Measurements from ENCODE around the gene SPSB1. TPM values are rescaled to one million over a fixed set of nuclear protein-coding genes. Genes with fewer than 3 reads are reported as not detected.

The SPSB1 gene
- total RNA-seq, 6 experiments from 2014 or later: 5.9 to 10.4 (median 8.6) TPM

GRCh38 chr1:9397047-9397446 lies 104.4 kb downstream of the SPSB1 start:
- peaks cover 15% of the 10 kb centered on the region for H3K9me3 Mint-ChIP-seq
- peaks cover 10% of the 10 kb centered on the region for H3K27me3 Mint-ChIP-seq (ENCODE audit: insufficient read depth)

GRCh38 chr1:9397997-9398526 lies 105.4 kb downstream of the SPSB1 start:
- DNase-seq: no peak
- no peak for TF ChIP-seq CTCF (IDR thresholded peaks at IDR 0.05)
- Mint-ChIP-seq H3K4me1 (ENCODE audit: low read depth) (peaks cover 41% of the 10 kb centered on the region), H3K36me3 (ENCODE audit: low read depth) (peaks cover 6% of the 10 kb centered on the region; the same call in 1 of the 2 replicates), H3K27me3 (ENCODE audit: insufficient read depth) (peaks cover 9% of the 10 kb centered on the region), H3K4me3 (no peak overlapping the region), H3K9me3 (peaks cover 18% of the 10 kb centered on the region), H3K27ac (no peak overlapping the region)

More at GRCh38 chr1:9397047-9397446, 104.4 kb downstream of the SPSB1 start:
- no peak for DNase-seq
- TF ChIP-seq CTCF (IDR thresholded peaks at IDR 0.05): no peak
- no peak overlapping the region for H3K27ac Mint-ChIP-seq
- peaks cover 36% of the 10 kb centered on the region for H3K4me1 Mint-ChIP-seq (ENCODE audit: low read depth)
- no peak overlapping the region for H3K4me3 Mint-ChIP-seq
- peaks cover 6% of the 10 kb centered on the region; the same call in 1 of the 2 replicates for H3K36me3 Mint-ChIP-seq (ENCODE audit: low read depth)

- Mint-ChIP-seq H3K27ac (no peak overlapping the region), H3K4me3 (no peak overlapping the region), H3K9me3 (peaks cover 11% of the 10 kb centered on the region), H3K27me3 (ENCODE audit: insufficient read depth) (peaks cover 9% of the 10 kb centered on the region), H3K4me1 (ENCODE audit: low read depth) (peaks cover 41% of the 10 kb centered on the region), H3K36me3 (ENCODE audit: low read depth) (peaks cover 6% of the 10 kb centered on the region; the same call in 1 of the 2 replicates)
- no peak for TF ChIP-seq CTCF (IDR thresholded peaks at IDR 0.05)
- DNase-seq: no peak
Measured at GRCh38 chr1:9399510-9400424, 107.1 kb downstream of the SPSB1 start.

- peak; percentile 16; the same call in 1 of the 2 replicates for TF ChIP-seq CTCF (IDR thresholded peaks at IDR 0.05)
- Mint-ChIP-seq H3K27ac (no peak overlapping the region), H3K4me1 (ENCODE audit: low read depth) (peaks cover 41% of the 10 kb centered on the region), H3K9me3 (peaks cover 3% of the 10 kb centered on the region; the same call in 1 of the 2 replicates), H3K27me3 (ENCODE audit: insufficient read depth) (peaks cover 6% of the 10 kb centered on the region; the same call in 1 of the 2 replicates), H3K36me3 (ENCODE audit: low read depth) (no peaks in the 10 kb centered on the region), H3K4me3 (no peak overlapping the region)
- peak; percentile 18 for DNase-seq
Measured at GRCh38 chr1:9400425-9401079, 107.9 kb downstream of the SPSB1 start.

GRCh38 chr1:9401080-9401453 lies 108.4 kb downstream of the SPSB1 start:
- DNase-seq: no peak
- H3K36me3 Mint-ChIP-seq (ENCODE audit: low read depth): no peaks in the 10 kb centered on the region
- no peak overlapping the region for H3K27ac Mint-ChIP-seq
- peaks cover 3% of the 10 kb centered on the region; the same call in 1 of the 2 replicates for H3K9me3 Mint-ChIP-seq
- H3K27me3 Mint-ChIP-seq (ENCODE audit: insufficient read depth): peaks cover 6% of the 10 kb centered on the region; the same call in 1 of the 2 replicates
- TF ChIP-seq CTCF (IDR thresholded peaks at IDR 0.05): no peak
- H3K4me1 Mint-ChIP-seq (ENCODE audit: low read depth): peaks cover 41% of the 10 kb centered on the region
- H3K4me3 Mint-ChIP-seq: no peak overlapping the region

Measured in HFFc6 (cell line).